Measurements from ENCODE around the gene OLFM2.

OLFM2 gene

GRCh38 chr19:9934132-9934950, 2.0 kb downstream of the OLFM2 start:
- TF ChIP-seq CREB5 (CRISPR knock-in tag; IDR thresholded peaks at IDR 0.05; ENCODE audit: low read depth), result no peak
- TF ChIP-seq ZNF8 (CRISPR knock-in tag; IDR thresholded peaks at IDR 0.05), result no peak
- TF ChIP-seq ZC3H10 (CRISPR knock-in tag; IDR thresholded peaks at IDR 0.05), result no peak
- TF ChIP-seq TCF4 (CRISPR knock-in tag; IDR thresholded peaks at IDR 0.05; ENCODE audit: borderline replicate concordance), result no peak
- no peak for TF ChIP-seq SNAI2 (CRISPR knock-in tag; IDR thresholded peaks at IDR 0.05)
- TF ChIP-seq ZNF565 (CRISPR knock-in tag; conservative IDR thresholded peaks at IDR 0.05; ENCODE audit: low read depth), result no peak
- no peak for TF ChIP-seq CSDC2 (CRISPR knock-in tag; IDR thresholded peaks at IDR 0.05)
- TF ChIP-seq ISL1 (CRISPR knock-in tag; IDR thresholded peaks at IDR 0.05), result no peak
- TF ChIP-seq CSRNP3 (CRISPR knock-in tag; IDR thresholded peaks at IDR 0.05), result no peak
- TF ChIP-seq ZNF70 (CRISPR knock-in tag; IDR thresholded peaks at IDR 0.05), result no peak
- no peak for TF ChIP-seq ESRRG (CRISPR knock-in tag; IDR thresholded peaks at IDR 0.05)
- no peak for TF ChIP-seq PPARA (CRISPR knock-in tag; IDR thresholded peaks at IDR 0.05; ENCODE audit: borderline replicate concordance)
- TF ChIP-seq BACH2 (CRISPR knock-in tag; IDR thresholded peaks at IDR 0.05; ENCODE audit: borderline replicate concordance), result no peak
- TF ChIP-seq ARNTL (CRISPR knock-in tag; IDR thresholded peaks at IDR 0.05; ENCODE audit: borderline replicate concordance, low read depth), result no peak
- no peak for TF ChIP-seq GLIS3 (CRISPR knock-in tag; IDR thresholded peaks at IDR 0.05)
- no peak for TF ChIP-seq ZFP3 (CRISPR knock-in tag; IDR thresholded peaks at IDR 0.05)
- peak; percentile 76 for ATAC-seq

- no peak for ATAC-seq
- TF ChIP-seq BACH2 (CRISPR knock-in tag; IDR thresholded peaks at IDR 0.05; ENCODE audit: borderline replicate concordance) (no peak), SNAI2 (CRISPR knock-in tag; IDR thresholded peaks at IDR 0.05) (no peak)
Measured at GRCh38 chr19:9932835-9933234, 3.5 kb downstream of the OLFM2 start.

GRCh38 chr19:9931629-9932028, 4.7 kb downstream of the OLFM2 start:
- no peak for TF ChIP-seq GLIS3 (CRISPR knock-in tag; IDR thresholded peaks at IDR 0.05)
- no peak for TF ChIP-seq PATZ1 (CRISPR knock-in tag; IDR thresholded peaks at IDR 0.05; ENCODE audit: borderline replicate concordance)
- no peak for TF ChIP-seq PPARA (CRISPR knock-in tag; IDR thresholded peaks at IDR 0.05; ENCODE audit: borderline replicate concordance)
- TF ChIP-seq TCF4 (CRISPR knock-in tag; IDR thresholded peaks at IDR 0.05; ENCODE audit: borderline replicate concordance), result no peak
- no peak for TF ChIP-seq RARB (CRISPR knock-in tag; IDR thresholded peaks at IDR 0.05)
- no peak for TF ChIP-seq ZNF8 (CRISPR knock-in tag; IDR thresholded peaks at IDR 0.05)
- no peak for TF ChIP-seq ZFP3 (CRISPR knock-in tag; IDR thresholded peaks at IDR 0.05)
- no peak for TF ChIP-seq TOX (CRISPR knock-in tag; IDR thresholded peaks at IDR 0.05; ENCODE audit: borderline replicate concordance)
- TF ChIP-seq SNAI2 (CRISPR knock-in tag; IDR thresholded peaks at IDR 0.05), result no peak
- TF ChIP-seq CREB5 (CRISPR knock-in tag; IDR thresholded peaks at IDR 0.05; ENCODE audit: low read depth), result no peak
- no peak for TF ChIP-seq ISL1 (CRISPR knock-in tag; IDR thresholded peaks at IDR 0.05)
- no peak for TF ChIP-seq ZC3H10 (CRISPR knock-in tag; IDR thresholded peaks at IDR 0.05)
- TF ChIP-seq ZNF70 (CRISPR knock-in tag; IDR thresholded peaks at IDR 0.05), result no peak
- no peak for TF ChIP-seq TSHZ2 (CRISPR knock-in tag; IDR thresholded peaks at IDR 0.05)
- no peak for TF ChIP-seq ARNTL (CRISPR knock-in tag; IDR thresholded peaks at IDR 0.05; ENCODE audit: borderline replicate concordance, low read depth)
- no peak for TF ChIP-seq ZFP30 (CRISPR knock-in tag; IDR thresholded peaks at IDR 0.05)
- TF ChIP-seq OSR1 (CRISPR knock-in tag; IDR thresholded peaks at IDR 0.05), result no peak
- no peak for TF ChIP-seq ESRRG (CRISPR knock-in tag; IDR thresholded peaks at IDR 0.05)
- no peak for TF ChIP-seq BACH2 (CRISPR knock-in tag; IDR thresholded peaks at IDR 0.05; ENCODE audit: borderline replicate concordance)
- no peak for ATAC-seq
